Muscle of leg (tissue), 11 donors: ENCODE data around the gene SYT9. TPM values are rescaled to one million over a fixed set of nuclear protein-coding genes. Genes with fewer than 3 reads are reported as not detected.

ENCODE experiments used
- DNase-seq: peaks from one replicate; pipeline ENCODE4 v3.0.0; 2013
- H3K27ac ChIP-seq: one replicate; pipeline ENCODE4 v1.5.1; 2013; ENCODE audit warnings: mild to moderate bottlenecking, low read length, control low read depth
- H3K27me3 ChIP-seq: one replicate; pipeline ENCODE4 v1.6.1; 2013; ENCODE audit warnings: low read length; ENCODE audit not compliant: control insufficient read depth, insufficient read depth
- H3K36me3 ChIP-seq: one replicate; pipeline ENCODE4 v1.6.1; 2013; ENCODE audit warnings: low read length; ENCODE audit not compliant: control insufficient read depth, insufficient read depth
- H3K4me1 ChIP-seq: one replicate; pipeline ENCODE4 v1.6.1; 2013; ENCODE audit warnings: low read length; ENCODE audit not compliant: control insufficient read depth, insufficient read depth
- H3K4me3 ChIP-seq: one replicate; pipeline ENCODE4 v1.5.1; 2013; ENCODE audit warnings: low read length, control low read depth
- H3K9me3 ChIP-seq: replicated peaks from 2 replicates; pipeline ENCODE4 v1.6.1; 2013; ENCODE audit warnings: low read depth, low read length; ENCODE audit not compliant: control insufficient read depth
- WGBS: methylation state at CpG from one replicate; pipeline ENCODE4 v1.1.5; 2013; ENCODE audit warnings: missing lambda C conversion rate; ENCODE audit not compliant: insufficient coverage; 5-methylcytosine and 5-hydroxymethylcytosine counted together
- polyA plus RNA-seq, 8 donors: library from polyadenylated mRNA; unstranded; fragments of 120-200 nt; gene quantifications; one replicate each; pipeline versions ENCODE4 v1.2.1 to v1.2.3, GENCODE V29; 2013; ENCODE audit warnings: inconsistent platforms in 1 of 8, low replicate concordance in 1 of 8; ENCODE audit not compliant: insufficient read length in 8 of 8, insufficient read depth in 1 of 8
- total RNA-seq: library from RNA; stranded (reverse); fragments of 120-200 nt; gene quantifications from one replicate; pipeline ENCODE4 v1.2.4, GENCODE V29; 2013

Gene SYT9
- total and polyA plus RNA-seq, 9 donors: 0.19 to 1.1 (median 0.54) TPM

DNA sequence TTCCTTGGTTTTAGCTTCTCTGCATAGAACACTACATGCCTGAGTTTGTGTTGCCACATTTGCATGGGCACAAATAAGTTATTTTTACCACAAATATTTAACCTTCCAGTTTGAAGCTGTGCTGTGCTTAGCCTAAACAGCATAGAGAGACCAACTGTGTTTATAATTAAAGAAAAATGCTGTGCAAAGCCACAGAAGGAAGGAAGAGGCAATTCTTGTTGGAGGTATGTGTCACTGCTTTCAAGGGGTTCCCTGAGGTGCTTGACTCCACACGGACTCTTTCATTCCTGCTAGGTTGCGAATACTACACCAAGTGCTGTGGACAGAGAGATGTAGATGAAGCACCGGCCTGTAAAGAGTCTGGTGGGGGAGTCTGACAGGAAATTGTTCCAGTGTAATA is 186.0 kb downstream of the SYT9 start:
- Histone ChIP-seq H3K4me3 (no peak overlapping the region), H3K27me3 (no peaks in the 10 kb centered on the region), H3K27ac (no peak overlapping the region), H3K36me3 (no peaks in the 10 kb centered on the region), H3K9me3 (no peaks in the 10 kb centered on the region), H3K4me1 (peaks cover 17% of the 10 kb centered on the region)
- 40% methylated on average over 1 of the region's 3 CpGs for WGBS
- no peak for DNase-seq

DNA sequence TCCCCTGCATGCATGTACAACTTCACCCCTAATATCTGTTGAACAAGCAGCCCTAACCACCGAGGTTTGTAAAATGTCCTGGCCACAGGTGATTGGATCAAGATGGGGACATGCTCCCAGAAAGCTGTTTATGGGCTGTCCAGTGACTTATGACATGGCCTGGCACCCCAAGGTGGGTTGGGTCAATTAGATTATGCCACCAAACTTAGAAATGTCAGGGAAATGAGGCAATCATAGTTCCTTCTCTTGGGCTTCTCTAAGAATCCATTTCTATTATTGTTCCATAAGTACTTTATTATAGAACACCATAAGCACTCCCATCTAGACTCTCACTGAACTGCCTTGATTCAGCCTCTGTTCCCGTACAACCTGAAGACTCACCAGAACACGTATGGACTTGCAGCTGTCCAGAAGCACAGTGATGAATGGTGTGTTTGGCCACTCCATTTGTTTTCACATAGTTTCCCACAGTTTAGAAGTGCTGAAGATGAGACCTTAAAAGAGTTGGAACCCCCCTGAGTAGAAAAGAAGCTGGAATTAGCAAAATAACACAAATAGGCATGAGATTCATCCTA is 188.1 kb downstream of the SYT9 start:
- peaks cover 23% of the 10 kb centered on the region for H3K4me1 ChIP-seq
- H3K27me3 ChIP-seq: no peaks in the 10 kb centered on the region
- 80% methylated on average over 1 of the region's 3 CpGs for WGBS
- DNase-seq: no peak
- H3K4me3 ChIP-seq: no peak overlapping the region
- H3K36me3 ChIP-seq: no peaks in the 10 kb centered on the region
- H3K9me3 ChIP-seq: no peaks in the 10 kb centered on the region
- no peak overlapping the region for H3K27ac ChIP-seq

DNA sequence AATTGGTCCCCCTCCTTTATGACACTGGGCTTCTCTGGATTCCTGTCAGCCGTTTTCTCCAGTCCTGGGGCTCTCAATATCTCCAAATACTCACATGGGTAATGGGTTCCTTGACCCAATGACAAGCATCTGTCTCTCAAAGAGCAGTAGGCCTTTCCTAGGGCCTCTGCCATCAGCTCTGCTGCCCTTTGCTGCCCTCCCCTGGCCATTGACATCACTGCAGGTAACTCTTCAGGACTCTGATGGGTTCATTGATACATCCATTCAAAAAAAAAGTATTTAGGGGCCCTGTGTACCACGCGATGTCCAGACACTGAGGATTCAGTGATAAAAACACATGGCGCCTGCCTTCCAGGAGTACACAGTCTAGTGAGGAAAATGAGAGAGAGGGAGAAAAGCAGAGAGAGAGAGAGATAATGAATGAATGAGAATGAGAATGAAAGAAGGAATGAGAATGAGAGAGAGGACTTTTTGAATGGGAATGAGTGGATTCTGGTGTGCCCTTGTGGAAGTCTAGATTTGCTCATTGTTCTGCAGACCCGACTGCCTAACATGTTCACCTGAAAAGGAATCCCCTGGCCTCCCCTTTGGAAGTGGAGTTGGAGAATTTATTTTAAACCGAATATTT is 191.0 kb downstream of the SYT9 start:
- Histone ChIP-seq H3K36me3 (no peaks in the 10 kb centered on the region), H3K4me3 (no peak overlapping the region), H3K4me1 (peaks cover 19% of the 10 kb centered on the region), H3K27me3 (no peaks in the 10 kb centered on the region), H3K27ac (no peak overlapping the region), H3K9me3 (no peaks in the 10 kb centered on the region)
- WGBS: 24% methylated on average over 5 of the region's 6 CpGs
- DNase-seq: peak; percentile 70

DNA sequence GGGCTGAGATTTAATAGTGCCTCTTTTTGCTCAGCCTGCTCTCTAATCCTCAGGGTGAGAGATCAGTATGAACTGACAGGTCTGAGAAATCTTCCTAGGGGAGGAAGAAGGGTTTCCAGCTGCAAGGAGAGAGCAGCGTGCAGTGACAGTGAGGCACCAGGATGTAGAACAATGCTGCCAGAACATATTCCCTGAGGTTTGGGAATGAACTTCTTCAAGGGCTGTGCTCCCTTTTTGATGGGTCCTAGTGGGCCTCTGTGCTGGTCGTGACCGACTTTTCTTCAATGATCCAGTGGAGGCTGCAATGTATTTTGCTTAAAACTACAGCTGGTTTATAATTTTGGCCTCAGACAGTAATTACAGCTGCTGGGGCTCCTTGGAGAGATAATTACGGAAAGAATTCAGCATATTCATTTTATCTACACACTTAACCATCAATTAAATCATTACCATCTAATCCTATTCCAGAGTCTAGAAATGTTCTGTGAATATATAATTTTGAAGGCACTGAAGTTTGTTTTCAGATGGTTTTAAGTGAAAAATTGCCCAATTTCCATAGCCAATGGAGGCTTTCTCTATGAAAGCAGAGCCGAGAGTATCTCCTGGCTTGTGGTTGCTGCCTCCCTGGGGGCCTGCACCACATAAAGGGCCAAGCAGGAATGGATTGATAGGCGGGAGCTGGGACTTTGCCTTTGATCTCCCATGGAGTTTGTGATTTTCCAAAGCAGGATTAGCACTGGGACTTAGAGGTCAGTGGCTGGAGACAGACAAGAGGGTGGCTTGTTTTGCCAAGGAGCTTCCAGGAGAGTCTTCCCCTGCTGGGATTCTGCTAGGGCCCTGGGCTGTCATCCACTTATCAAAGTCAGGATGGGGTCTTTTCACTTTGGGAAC is 192.6 kb downstream of the SYT9 start:
- Histone ChIP-seq H3K4me1 (peaks cover 12% of the 10 kb centered on the region), H3K4me3 (no peak overlapping the region), H3K36me3 (no peaks in the 10 kb centered on the region), H3K27me3 (no peaks in the 10 kb centered on the region), H3K9me3 (no peaks in the 10 kb centered on the region), H3K27ac (no peak overlapping the region)
- WGBS: 19% methylated on average over 5 of the region's 6 CpGs
- peak; percentile 68 for DNase-seq

DNA sequence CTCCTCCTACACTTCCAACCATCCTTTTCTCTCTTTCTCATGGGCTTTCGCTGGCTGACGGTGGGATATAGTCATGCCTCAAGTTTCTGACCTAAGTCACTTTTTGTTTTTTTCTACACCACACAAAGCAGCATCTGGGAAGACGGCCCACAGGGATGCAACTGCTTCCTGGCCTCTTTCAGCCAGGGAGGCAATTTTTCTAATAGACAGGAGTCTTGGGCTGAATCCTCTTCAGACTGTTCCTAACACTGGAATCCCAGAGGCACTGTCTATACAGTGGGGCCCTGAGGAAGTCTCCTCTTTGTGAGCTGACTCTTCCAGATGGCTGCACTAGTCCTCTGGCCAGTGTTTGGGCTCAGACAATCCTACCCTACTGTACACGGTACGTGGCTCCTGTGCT is 193.9 kb downstream of the SYT9 start:
- peaks cover 21% of the 10 kb centered on the region for H3K4me1 ChIP-seq
- H3K27ac ChIP-seq: no peak overlapping the region
- H3K4me3 ChIP-seq: no peak overlapping the region
- WGBS: 29% methylated on average over 5 of the region's 5 CpGs
- H3K9me3 ChIP-seq: no peaks in the 10 kb centered on the region
- no peaks in the 10 kb centered on the region for H3K36me3 ChIP-seq
- H3K27me3 ChIP-seq: no peaks in the 10 kb centered on the region
- peak; percentile 74 for DNase-seq

DNA sequence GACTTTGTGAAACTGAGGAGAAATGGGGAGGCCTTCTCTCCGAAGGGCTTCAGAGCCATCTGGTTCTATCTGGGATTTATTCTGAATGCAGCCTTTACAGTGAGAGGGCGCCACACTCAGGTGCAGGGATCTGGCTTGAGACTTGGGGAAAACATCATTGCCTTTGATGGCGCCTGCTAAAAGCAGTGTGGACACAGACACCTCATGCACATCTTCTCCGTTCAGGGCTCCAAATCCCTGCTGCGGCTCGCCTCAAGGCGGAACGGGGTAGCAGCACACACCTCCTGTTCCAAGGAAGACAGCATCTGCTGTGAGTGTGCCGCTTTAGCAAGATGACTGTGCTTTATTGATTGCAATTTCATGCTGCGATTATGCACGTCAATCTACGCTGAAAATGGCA is 196.5 kb downstream of the SYT9 start:
- Histone ChIP-seq H3K27ac (no peak overlapping the region), H3K36me3 (no peaks in the 10 kb centered on the region), H3K9me3 (no peaks in the 10 kb centered on the region), H3K27me3 (no peaks in the 10 kb centered on the region), H3K4me3 (no peak overlapping the region), H3K4me1 (peaks cover 23% of the 10 kb centered on the region)
- no peak for DNase-seq
- 80% methylated on average over 8 of the region's 12 CpGs for WGBS

DNA sequence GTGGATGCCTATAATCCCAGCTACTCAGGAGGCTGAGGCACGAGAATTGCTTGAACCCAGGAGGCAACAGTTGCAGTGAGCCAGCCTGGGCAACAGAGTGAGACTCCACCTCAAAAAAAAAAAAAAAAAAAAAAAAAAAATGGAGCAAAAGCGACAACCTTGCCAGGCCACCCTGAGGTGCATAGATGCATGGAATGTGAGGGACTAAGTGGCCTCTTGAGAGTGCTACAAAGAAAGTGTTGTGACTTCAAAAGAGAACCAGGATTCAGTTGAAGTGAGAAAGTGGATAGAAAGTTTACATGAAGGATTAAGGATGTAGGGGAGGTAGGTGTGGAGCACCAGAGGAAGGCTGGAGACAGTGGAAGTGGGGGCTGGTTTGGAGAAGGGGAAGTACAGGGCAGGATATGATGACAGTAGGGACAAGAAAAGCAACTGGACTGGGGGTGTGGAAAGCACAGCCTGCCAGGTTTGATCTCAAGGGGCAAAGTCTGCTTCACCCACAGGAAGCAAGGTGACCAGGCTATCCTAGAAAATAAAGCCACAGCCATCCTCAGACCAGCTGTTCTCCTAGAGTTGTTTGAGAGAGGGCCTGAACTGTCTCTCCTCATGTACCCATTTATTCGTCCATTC is 197.6 kb downstream of the SYT9 start:
- peak; percentile 14 for DNase-seq
- no peaks in the 10 kb centered on the region for H3K36me3 ChIP-seq
- peaks cover 19% of the 10 kb centered on the region for H3K4me1 ChIP-seq
- no peak overlapping the region for H3K4me3 ChIP-seq
- 83% methylated on average over 1 of the region's 3 CpGs for WGBS
- H3K9me3 ChIP-seq: no peaks in the 10 kb centered on the region
- H3K27ac ChIP-seq: no peak overlapping the region
- no peaks in the 10 kb centered on the region for H3K27me3 ChIP-seq

DNA sequence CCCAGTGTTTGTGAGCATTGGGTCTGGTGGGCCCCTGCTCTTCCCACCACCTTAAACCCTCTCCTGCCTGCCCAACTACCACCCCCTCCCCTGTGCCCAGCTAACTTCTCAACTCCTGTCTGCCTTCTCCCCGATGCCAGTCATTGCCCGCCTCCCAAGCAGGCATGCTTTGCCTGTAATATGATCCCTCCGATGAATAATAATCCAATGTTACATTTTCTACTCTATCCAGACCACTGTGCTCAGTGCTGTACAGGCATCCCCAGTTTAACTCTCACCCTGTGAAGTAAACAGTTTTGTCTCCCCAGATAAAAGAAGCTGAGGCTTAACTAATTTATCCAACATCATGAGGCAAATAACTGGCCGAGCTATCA is 198.1 kb downstream of the SYT9 start:
- Histone ChIP-seq H3K27ac (no peak overlapping the region), H3K9me3 (no peaks in the 10 kb centered on the region), H3K36me3 (no peaks in the 10 kb centered on the region), H3K4me3 (no peak overlapping the region), H3K27me3 (no peaks in the 10 kb centered on the region), H3K4me1 (peaks cover 15% of the 10 kb centered on the region)
- WGBS: 40% methylated on average over 3 of the region's 4 CpGs
- DNase-seq: no peak

DNA sequence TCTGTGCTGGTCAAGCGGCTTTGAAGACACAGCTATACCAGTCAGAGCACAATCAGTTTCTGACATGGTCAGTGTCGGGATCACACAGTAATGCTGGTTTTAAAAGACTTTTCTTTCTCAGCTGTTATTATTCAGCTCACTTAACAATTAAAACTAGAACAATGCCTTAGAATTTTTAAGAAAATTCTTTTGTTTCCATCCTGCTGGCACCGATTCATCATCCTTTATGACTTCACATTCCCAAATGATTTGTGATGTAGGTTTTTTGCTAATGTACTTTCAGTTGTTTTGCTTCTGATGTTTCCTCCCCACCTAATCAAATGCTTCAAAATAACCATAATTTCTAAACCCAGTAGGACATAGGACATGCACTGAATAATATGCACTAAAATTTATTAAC is 199.1 kb downstream of the SYT9 start:
- H3K27me3 ChIP-seq: no peaks in the 10 kb centered on the region
- no peaks in the 10 kb centered on the region for H3K36me3 ChIP-seq
- WGBS: 65% methylated on average over 2 of the region's 3 CpGs
- H3K9me3 ChIP-seq: no peaks in the 10 kb centered on the region
- H3K4me1 ChIP-seq: peaks cover 13% of the 10 kb centered on the region
- no peak overlapping the region for H3K4me3 ChIP-seq
- H3K27ac ChIP-seq: no peak overlapping the region
- DNase-seq: no peak

DNA sequence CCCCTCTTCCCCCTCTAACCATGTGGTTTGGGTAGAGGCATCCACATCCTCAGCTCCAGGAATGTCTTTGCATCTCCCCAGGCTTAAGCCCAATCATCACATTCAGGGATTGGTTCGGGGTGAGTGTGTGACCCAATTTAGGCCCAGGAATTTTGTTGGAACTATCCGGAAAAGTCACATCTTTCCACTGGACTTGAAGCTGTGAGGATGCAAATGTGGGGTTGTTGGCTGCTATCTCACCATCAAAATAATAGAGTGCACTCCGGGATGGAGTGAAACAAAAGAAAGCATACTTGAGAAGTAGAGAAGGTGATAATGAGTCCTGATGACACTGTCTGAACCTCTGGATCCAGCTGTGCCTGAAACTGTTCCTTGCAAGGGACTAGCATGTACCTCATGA is 199.8 kb downstream of the SYT9 start:
- Histone ChIP-seq H3K9me3 (no peaks in the 10 kb centered on the region), H3K27me3 (no peaks in the 10 kb centered on the region), H3K4me1 (peaks cover 13% of the 10 kb centered on the region), H3K4me3 (no peak overlapping the region), H3K27ac (no peak overlapping the region), H3K36me3 (no peaks in the 10 kb centered on the region)
- WGBS: 60% methylated on average over 1 of the region's 3 CpGs
- DNase-seq: no peak
